ENCODE data around the gene SPON2. TPM values are rescaled to one million over a fixed set of nuclear protein-coding genes. Genes with fewer than 3 reads are reported as not detected.
"Not testable (repeated sequence)": the region's sequence is repeated elsewhere in the genome, so short reads cannot be mapped to it uniquely, and the experiment has no call there.

SPON2 gene
- total RNA-seq, 1 experiment from 2014 or later: 1.1 TPM

DNA sequence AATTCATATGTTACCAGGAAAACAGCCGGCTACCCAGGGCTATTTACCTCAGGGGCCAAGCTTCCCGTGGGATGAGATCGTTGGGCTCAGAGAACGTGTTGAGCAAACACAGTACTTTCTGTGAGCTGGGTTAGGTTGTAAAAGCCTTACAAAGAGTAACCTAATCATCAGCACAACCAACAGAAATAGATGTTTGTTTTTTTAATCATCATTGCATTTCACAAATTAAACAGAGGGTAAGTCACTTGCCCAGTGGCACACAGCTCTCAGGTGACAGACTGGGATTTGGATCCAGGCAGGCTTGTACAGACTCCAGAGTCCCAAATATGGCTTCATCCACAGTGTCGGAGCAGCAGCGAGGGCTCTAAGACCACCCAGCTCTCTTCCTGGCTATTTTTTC lies 20.1 kb downstream of the SPON2 start:
- no peak for DNase-seq (ENCODE audit: low read depth)

DNA sequence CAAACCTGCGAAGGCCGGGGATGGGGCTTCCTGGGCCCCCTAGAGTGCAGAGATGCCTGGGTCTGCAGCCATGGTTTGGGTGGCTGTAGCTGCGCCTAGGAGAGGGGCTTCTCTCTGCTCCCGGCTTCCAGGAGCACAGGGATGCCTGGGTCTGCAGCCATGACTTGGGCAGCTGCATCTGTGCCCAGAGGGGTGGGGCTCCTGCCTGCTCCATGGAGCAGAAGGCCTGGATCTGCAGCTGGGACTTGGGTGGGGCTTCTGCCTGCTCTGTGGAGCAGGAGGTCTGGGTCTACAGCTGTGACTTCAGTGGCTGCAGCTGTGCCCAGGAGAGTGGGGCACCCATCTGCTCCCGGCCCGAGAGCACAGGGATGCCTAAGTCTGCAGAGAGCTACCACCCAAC lies 20.8 kb downstream of the SPON2 start:
- DNase-seq (ENCODE audit: low read depth): no peak

DNA sequence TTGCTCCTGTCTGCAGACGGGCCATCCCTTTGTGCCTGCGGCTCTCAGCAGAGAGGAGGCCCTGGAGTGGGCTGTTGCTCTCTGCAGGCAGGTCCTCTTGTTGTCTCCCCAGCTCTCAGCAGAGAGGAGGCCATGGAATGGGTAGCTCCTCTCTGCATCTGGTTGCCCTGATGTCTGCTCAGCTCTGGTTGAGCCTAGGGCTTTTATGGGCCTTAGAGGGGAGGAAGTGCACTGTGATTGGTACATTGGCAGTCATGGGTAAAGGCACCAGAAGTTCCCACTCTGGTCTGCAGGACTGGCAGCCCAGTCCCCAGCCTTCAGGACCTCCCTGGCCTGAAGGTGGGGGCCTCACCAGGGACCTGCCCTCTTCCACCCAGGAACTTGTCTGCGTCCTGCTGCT lies 21.5 kb downstream of the SPON2 start:
- no peak for DNase-seq (ENCODE audit: low read depth)

DNA sequence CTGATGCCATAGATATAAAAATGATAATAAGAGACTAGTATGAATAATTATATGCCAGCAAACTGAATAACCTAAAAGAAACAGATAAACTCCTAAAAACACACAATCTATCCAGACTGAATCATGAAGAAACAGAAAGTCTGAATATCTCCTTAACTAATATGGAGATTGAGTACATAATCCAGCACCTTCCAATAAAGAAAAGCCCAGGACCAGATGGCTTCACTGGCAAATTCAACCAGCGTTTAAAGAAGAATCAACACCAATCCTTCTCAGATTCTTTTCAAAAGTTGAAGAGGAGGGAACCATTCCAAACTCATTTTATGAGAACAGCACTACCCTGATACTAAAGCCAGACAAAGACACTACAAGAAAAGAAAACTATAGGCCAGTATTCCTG lies 32.5 kb downstream of the SPON2 start:
- no peak for DNase-seq (ENCODE audit: low read depth)

DNA sequence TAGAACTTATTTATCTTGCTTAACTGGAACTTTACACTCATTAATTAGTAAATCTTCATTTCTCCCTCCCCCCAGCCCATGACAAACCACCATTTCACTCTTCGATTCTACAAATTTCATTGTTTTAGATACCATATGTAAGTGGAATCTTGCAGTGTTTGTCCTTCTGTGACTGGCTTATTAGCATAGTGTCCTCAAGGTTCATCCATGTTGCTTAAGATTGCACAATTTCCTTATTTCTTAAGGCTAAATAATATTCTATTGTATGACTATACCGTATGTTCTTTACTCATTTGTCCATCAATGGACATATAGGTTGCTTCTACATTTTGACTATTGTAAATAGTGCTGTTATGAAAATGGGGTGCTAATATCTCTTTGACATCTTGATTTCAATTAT lies 34.5 kb downstream of the SPON2 start:
- DNase-seq (ENCODE audit: low read depth): no peak

DNA sequence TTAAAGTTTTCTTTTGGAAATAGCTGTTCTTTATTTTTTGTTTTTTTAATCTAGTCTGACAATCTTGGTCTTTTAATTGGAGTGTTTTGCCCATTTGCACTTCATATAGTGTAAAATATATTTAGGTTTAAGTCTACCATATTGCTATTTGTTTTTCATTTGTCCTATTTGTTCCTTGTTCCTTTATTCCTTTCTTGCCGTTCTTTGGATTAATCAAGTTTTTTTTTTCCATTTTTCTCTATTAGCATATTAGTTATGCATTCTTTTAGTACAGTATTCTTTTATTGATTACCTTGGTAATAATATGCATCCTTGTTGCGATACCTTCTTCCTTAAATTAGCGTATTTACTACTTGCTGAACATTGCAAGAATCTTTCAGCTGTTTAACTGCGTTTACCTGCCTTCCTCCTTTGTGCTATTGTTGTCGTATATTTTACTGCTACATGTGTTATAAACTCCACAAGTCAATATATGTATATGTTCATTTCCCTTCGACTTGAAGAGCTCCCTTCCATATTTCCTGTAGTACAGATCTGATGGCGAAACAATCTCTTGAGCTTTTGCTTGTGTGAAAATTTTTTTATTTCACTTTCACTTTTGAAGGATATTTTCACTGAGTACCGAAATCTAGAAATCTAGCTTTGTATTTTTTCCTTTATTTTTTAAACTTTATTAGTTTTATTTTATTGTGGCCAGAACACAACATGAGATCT lies 35.2 kb downstream of the SPON2 start:
- DNase-seq (ENCODE audit: low read depth): no peak

DNA sequence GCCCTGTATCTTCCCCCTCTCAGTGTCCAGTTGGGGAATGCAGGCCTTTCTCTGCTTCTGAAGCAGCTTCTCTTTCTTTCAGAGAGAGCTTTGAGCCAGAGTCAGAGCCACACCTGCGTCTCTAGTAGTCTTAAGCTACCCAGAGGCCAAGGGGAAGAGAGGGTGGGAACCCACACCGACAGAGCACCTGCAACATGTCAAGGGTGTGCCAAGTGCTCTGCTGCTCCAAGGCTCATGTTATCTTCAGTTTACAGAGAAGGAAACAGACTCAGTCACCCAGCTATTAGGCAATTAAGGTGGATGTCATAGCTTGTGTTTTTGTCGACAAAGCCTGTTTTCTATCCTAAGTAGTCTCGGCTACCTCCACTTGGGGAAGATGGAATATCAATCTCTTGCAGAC lies 36.3 kb downstream of the SPON2 start:
- DNase-seq (ENCODE audit: low read depth): no peak

DNA sequence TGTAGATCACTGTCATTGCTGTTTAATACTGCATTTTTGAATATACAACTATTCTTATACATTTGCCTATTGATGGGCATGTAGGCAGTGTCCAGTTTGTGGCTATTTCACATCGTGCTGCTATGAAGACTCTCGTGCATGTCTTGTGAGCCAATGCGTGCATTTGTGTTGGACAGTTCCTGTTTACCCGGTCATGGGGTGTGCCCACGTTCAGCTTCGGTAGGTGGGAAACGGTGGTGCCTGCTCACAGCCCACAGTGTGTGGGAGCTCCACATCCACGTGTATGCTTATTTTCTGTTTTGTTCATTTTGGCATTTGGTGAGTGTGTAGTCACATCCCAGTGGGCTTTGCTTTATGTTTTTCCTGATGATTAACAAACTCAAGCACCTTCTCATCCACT lies 39.4 kb downstream of the SPON2 start:
- DNase-seq (ENCODE audit: low read depth): no peak

DNA sequence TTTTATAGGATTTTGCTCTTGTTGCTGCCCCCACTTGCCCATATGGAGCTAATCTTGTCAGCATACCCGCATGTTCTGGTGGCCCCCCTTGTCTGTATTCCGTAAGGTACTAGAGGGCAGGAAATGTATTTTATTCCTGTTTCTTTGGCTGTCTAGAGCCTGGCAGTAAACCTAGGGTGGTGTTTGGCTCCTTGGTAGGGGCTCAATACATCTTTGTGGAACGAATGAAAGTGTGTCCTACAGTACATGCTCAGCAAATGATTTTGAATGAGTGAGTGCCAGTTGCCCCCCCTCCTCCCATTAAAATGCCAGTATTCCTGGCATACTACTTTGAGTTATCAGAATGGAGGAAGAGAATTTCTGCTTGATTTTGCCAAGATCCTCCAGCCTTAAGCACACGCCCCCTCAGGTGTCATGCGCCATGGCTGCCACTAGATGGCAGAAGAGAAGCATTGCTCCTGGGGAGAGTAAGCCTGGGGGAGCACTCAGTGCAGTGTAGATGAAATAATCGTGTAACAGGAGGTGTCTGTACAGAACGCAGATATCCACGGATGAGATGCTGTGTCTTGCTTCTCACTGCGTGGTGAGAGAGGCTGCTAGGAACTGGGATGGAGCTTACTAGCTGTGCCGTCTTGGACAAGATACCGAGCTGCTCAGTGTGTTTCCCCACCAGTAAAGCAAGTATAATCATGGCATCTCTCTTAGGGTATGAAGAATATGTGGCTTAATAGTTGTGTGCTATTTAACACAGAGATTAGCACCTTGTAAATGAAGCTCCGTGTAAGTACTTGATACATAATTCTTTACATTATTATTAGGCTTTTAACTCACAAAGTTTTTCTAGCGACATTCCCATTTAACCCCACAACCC lies 41.8 kb downstream of the SPON2 start:
- peak; percentile 61 for DNase-seq (ENCODE audit: low read depth)

DNA sequence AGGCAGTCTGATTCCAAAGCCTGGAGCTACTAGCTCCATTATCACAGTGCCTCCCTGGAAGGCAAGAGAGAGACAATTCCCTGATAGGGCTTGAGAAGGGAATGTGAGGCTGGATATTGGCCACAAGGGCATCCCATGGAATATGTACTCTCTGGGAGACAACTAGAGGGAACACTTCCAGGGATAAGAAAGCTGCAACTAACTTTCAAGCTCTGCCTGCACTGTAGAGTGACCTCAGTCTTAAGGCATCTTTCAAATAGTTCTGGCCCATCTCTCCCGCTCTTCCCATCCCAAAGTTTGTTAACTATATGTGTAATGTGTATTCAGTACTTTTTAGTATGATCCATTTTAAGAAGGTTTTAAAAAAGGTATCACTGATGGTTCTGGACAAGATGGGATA lies 45.9 kb downstream of the SPON2 start:
- DNase-seq (ENCODE audit: low read depth): no peak

DNA sequence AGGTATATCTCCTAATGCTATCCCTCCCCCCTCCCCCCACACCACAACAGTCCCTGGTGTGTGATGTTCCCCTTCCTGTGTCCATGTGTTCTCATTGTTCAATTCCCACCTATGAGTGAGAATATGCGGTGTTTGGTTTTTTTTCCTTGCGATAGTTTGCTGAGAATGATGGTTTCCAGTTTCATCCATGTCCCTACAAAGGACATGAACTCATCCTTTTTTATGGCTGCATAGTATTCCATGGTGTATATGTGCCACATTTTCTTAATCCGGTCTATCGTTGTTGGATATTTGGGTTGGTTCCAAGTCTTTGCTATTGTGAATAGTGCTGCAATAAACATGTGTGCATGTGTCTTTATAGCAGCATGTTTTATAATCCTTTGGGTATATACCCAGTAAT lies 46.9 kb downstream of the SPON2 start:
- not testable (repeated sequence) for DNase-seq (ENCODE audit: low read depth)

DNA sequence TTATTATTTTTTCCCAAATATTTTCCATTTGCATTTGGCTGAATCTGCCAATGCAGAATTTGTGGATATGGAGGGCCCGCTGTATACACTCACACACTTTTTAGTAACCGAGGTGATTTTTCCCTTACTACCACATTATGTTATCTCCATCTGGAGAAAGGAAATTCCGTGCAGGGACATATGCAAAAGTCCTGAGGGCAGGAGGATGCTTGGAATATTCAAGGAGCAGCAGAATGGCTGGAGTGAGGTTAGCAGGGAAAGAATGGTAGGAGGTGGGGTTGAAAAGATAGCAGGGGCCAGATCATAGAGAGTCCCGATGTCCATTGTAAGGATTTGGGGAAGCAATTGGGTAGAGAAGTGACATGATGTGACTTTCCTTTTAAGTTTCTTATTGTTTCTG lies 47.6 kb downstream of the SPON2 start:
- DNase-seq (ENCODE audit: low read depth): no peak

DNA sequence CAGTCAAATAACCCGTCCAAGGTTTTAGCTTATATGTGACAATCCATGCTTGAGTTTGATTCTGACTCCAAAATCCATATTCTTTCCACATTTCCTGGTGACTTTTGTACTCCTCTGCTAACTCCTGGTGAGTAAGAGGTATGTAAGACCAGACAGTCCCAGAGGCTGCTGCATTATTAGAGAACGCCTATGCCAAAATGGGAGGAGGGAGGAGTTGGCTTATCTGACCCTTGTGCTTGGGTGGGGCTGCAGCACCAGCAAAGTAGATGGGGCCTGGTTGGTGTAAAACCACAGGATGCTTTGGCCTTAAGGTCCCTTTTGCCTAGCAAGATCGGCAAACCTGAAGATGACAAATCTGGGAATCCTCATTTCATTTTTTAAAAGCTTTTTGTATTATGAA lies 49.9 kb downstream of the SPON2 start:
- no peak for DNase-seq (ENCODE audit: low read depth)

Other genes starting within 250 kb of the SPON2 start
- 92.8 and 126 TPM in 2 replicates for gene GAK, start 240.3 kb downstream of the SPON2 start, total RNA-seq (2014; rRNA removed)
- gene TMEM175, start 240.1 kb downstream of the SPON2 start, total RNA-seq (2014; rRNA removed): 27.6 and 30.1 TPM in 2 replicates
- 15.8 and 20.6 TPM in 2 replicates for gene DGKQ, start 199.0 kb downstream of the SPON2 start, total RNA-seq (2014; rRNA removed)
- gene IDUA, start 185.5 kb downstream of the SPON2 start, total RNA-seq (2014; rRNA removed): 15.8 and 16.8 TPM in 2 replicates
- gene SLC26A1, start 179.2 kb downstream of the SPON2 start, total RNA-seq (2014; rRNA removed): not detected in 2 replicates
- gene FGFRL1, start 161.0 kb downstream of the SPON2 start, total RNA-seq (2014; rRNA removed): 16.4 and 17.8 TPM in 2 replicates
- not detected in 2 replicates for gene RNF212, start 59.0 kb downstream of the SPON2 start, total RNA-seq (2014; rRNA removed)
- 210 and 215 TPM in 2 replicates for gene CTBP1, start 76.5 kb upstream of the SPON2 start, total RNA-seq (2014; rRNA removed)
- gene MAEA, start 117.3 kb upstream of the SPON2 start, total RNA-seq (2014; rRNA removed): 93.6 and 94.1 TPM in 2 replicates
- 6.3 and 11.1 TPM in 2 replicates for gene UVSSA, start 174.6 kb upstream of the SPON2 start, total RNA-seq (2014; rRNA removed)
- not detected in 2 replicates for gene NKX1-1, start 233.9 kb upstream of the SPON2 start, total RNA-seq (2014; rRNA removed)